B cell (primary cell): ENCODE measurements around the gene TOM1L2. TPM values are rescaled to one million over a fixed set of nuclear protein-coding genes. Genes with fewer than 3 reads are reported as not detected.
A peak's percentile ranks its signal among the peaks of the same experiment; 100 is the strongest.

Experiments used
- ATAC-seq: fragments of 200-7000 bp; cut with Tn5 transposase; one replicate; pipeline ENCODE4 v1.10.0; 2021; ENCODE audit warnings: low read depth, mild to moderate bottlenecking, moderate number of reproducible peaks, moderate library complexity
- CTCF ChIA-PET: fragments of 350-600 bp; sonication (Branson Sonifier 250); formaldehyde crosslinking; loops from one replicate; lab custom pipeline; 2021; ENCODE audit warnings: antibody characterized with exemption, inconsistent platforms; lab: Charles Lee
- POLR2A ChIA-PET: fragments of 350-600 bp; sonication (Branson Sonifier 250); formaldehyde crosslinking; loops from one replicate; lab custom pipeline; 2021; ENCODE audit warnings: antibody characterized with exemption; lab: Charles Lee
- DNase-seq: peaks from one replicate; pipeline ENCODE4 v3.0.0; 2013
- H2AFZ ChIP-seq: 2 replicates; pipeline ENCODE4 v1.6.1; 2012; ENCODE audit warnings: mild to moderate bottlenecking, low read depth, low read length; ENCODE audit not compliant: insufficient read depth, poor library complexity, severe bottlenecking
- H3K27ac ChIP-seq, 2 donors: 1 replicate in 1 of 2; 2 replicates in 1 of 2; pipeline ENCODE4 v1.5.1; 2012 to 2013; ENCODE audit warnings: low read length in 2 of 2, mild to moderate bottlenecking in 2 of 2, moderate library complexity in 1 of 2
- H3K27me3 ChIP-seq, 4 experiments: fragments of 200-600 bp in 1 of 4; sonication (generic) in 1 of 4; replicated peaks in 1 of 4; 1 replicate in 2 of 4; 2 replicates in 2 of 4; pipeline versions ENCODE4 v1.6.1 to v1.7.0; 2013 to 2016; ENCODE audit warnings: low read length in 3 of 4, mild to moderate bottlenecking in 2 of 4, mixed read lengths in 1 of 4, moderate library complexity in 1 of 4; ENCODE audit not compliant: insufficient read depth in 4 of 4, control insufficient read depth in 3 of 4; ENCODE audit errors: control extremely low read depth in 1 of 4
- H3K36me3 ChIP-seq, 2 experiments: replicated peaks in 1 of 2; 1 replicate in 1 of 2; 2 replicates in 1 of 2; pipeline versions ENCODE4 v1.6.1 to v1.7.1; 2013; ENCODE audit warnings: low read length in 1 of 2; ENCODE audit not compliant: insufficient read depth in 2 of 2, control insufficient read depth in 1 of 2; ENCODE audit errors: control extremely low read depth in 1 of 2, extremely low read depth in 1 of 2
- H3K4me1 ChIP-seq, 2 donors: fragments of 200-600 bp in 1 of 2; sonication (generic) in 1 of 2; 1 replicate in 1 of 2; 2 replicates in 1 of 2; pipeline versions ENCODE4 v1.5.1 to v1.6.1; 2013 to 2017; ENCODE audit warnings: low read length in 2 of 2; ENCODE audit not compliant: control insufficient read depth in 2 of 2, insufficient read depth in 2 of 2
- H3K4me2 ChIP-seq: replicated peaks from 2 replicates; pipeline ENCODE3; 2012; ENCODE audit warnings: mild to moderate bottlenecking, low read depth, low read length; ENCODE audit not compliant: poor library complexity, severe bottlenecking
- H3K4me3 ChIP-seq, 5 experiments: fragments of 200-600 bp in 1 of 5; sonication (generic) in 1 of 5; 1 replicate in 3 of 5; 2 replicates in 2 of 5; pipeline versions ENCODE4 v1.5.1 to v1.7.0; 2011 to 2016; ENCODE audit warnings: low read length in 4 of 5, mild to moderate bottlenecking in 4 of 5, low read depth in 2 of 5, control low read depth in 1 of 5, moderate library complexity in 1 of 5; ENCODE audit not compliant: insufficient read depth in 1 of 5; ENCODE audit errors: control extremely low read depth in 1 of 5, extremely low read depth in 1 of 5
- H3K79me2 ChIP-seq: fragments of 200-600 bp; sonication (generic); one replicate; pipeline ENCODE4 v1.6.0; 2016; ENCODE audit warnings: low read length; ENCODE audit not compliant: control insufficient read depth, insufficient read depth
- H3K9ac ChIP-seq: fragments of 200-600 bp; sonication (generic); 2 replicates; pipeline ENCODE4 v1.6.1; 2017; ENCODE audit warnings: mild to moderate bottlenecking, low read length, moderate library complexity
- H3K9me3 ChIP-seq, 3 donors: one replicate each; pipeline versions ENCODE4 v1.6.1 to v1.7.1; 2013; ENCODE audit warnings: low read length in 2 of 3; ENCODE audit not compliant: control insufficient read depth in 2 of 3, insufficient read depth in 1 of 3; ENCODE audit errors: control extremely low read depth in 1 of 3
- H4K20me1 ChIP-seq: 2 replicates; pipeline ENCODE4 v1.6.0; 2012; ENCODE audit warnings: mild to moderate bottlenecking, low read length; ENCODE audit not compliant: insufficient read depth, control insufficient read depth, poor library complexity, severe bottlenecking
- H3K27ac Mint-ChIP-seq: one replicate; pipeline ENCODE4 v1.8.0; 2021; ENCODE audit warnings: mixed read lengths
- H3K27me3 Mint-ChIP-seq: one replicate; pipeline ENCODE4 v1.8.0; 2021; ENCODE audit warnings: mixed read lengths
- H3K4me1 Mint-ChIP-seq: one replicate; pipeline ENCODE4 v1.8.0; 2021; ENCODE audit warnings: mixed read lengths
- H3K4me3 Mint-ChIP-seq: one replicate; pipeline ENCODE4 v1.8.0; 2021; ENCODE audit warnings: mixed read lengths
- H3K9me3 Mint-ChIP-seq: one replicate; pipeline ENCODE4 v1.8.0; 2022; ENCODE audit warnings: mixed read lengths; ENCODE audit not compliant: insufficient read depth
- CTCF ChIP-seq: fragments of 200-600 bp; IDR thresholded peaks from one replicate; pipeline ENCODE4 v1.8.0; 2022; ENCODE audit warnings: antibody characterized with exemption, mild to moderate bottlenecking
- EZH2 ChIP-seq: IDR thresholded peaks from 2 replicates; pipeline ENCODE4 v1.6.1; 2012; ENCODE audit warnings: borderline replicate concordance, low read depth, mild to moderate bottlenecking, moderate library complexity, low read length; ENCODE audit not compliant: insufficient read depth, poor library complexity, severe bottlenecking
- WGBS: methylation state at CpG from one replicate; pipeline ENCODE4 v1.1.5; 2013; ENCODE audit warnings: missing lambda C conversion rate; ENCODE audit not compliant: insufficient coverage; 5-methylcytosine and 5-hydroxymethylcytosine counted together
- intact Hi-C: fragments of 100-400 bp; cut with micrococcal nuclease; formaldehyde crosslinking; loops from one replicate; pipeline ENCODE4 v1.10.0; 2022
- polyA plus RNA-seq: library from polyadenylated mRNA; depleted of rRNA; stranded (reverse); fragments of >200 nt; gene quantifications from 2 replicates; pipeline ENCODE4 v1.2.3, GENCODE V29; 2012
- total RNA-seq, 2 donors: library from RNA; stranded (reverse); fragments of 120-200 nt in 1 of 2; gene quantifications; 1 replicate in 1 of 2; 2 replicates in 1 of 2; pipeline versions ENCODE4 v1.2.3 to v1.2.4, GENCODE V29; 2013 to 2022

TOM1L2 gene
- total and polyA plus RNA-seq, 2 donors (not counting 1 experiment from before 2014, with no cell fraction given): 25.1 to 29.7 TPM

DNA sequence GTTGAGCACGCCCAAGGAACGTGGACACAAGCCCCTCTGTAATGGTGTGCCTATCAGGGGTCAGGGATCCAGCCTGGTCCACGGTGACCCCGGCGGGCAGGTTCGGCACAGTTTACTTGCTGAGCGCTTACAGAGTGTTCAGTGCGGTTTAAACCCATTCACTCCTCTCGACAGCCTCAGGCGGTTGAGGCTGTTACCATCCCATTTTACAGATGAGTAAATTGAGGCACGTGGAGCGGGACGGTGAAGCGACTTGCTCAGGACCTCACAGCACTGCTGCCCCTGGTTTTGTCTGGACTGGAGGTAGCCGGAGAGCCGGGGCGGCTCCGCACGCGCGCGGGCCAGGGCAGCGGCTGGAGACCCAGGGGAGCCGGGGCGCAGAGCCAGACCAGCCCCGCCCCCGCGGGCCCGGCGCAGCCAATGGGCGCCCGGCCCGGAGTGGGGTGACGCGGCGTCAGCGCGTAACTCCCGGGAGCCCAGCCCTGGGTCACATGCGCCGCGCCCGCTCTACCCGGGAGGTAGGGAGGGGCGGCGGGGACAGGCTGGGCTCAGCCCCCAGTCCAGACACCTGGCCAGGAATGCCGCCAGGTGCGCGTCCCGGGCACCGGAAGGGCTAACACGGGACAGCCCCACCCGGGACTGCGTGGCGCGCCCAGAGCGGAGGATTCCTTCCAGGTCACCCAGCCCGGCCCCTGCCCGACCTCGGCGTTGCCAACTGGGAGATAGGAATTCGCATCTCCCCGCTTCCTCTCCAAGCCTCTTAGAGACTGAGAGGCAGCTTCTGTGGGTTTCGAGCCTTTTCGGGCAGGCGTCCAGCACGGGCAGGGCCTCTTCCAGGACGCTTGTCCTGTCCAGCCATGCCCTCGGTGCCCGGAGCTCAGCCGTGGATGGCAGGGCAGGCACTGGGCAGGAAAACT lies 132.2 kb downstream of the TOM1L2 start:
- H3K4me3 ChIP-seq: peak overlapping the region; percentile 4 to 76 (median 72)
- peak overlapping the region; percentile 76 for H3K9ac ChIP-seq
- H3K36me3 ChIP-seq: no peaks in the 10 kb centered on the region
- no peak for TF ChIP-seq EZH2
- TF ChIP-seq CTCF: no peak
- no peaks in the 10 kb centered on the region for H3K27me3 Mint-ChIP-seq
- ATAC-seq (peak; percentile 77), DNase-seq (peak; percentile 92)
- H3K27me3 ChIP-seq: no peaks in the 10 kb centered on the region
- peak overlapping the region; percentile 87 for H3K27ac Mint-ChIP-seq
- ChIA-PET CTCF (interaction anchor here (0.8 to 3.2 kb wide), 4 partner anchors 10 to 158 kb away, joined by 3 to 13 read pairs (median 4); no protein-coding TSS in a partner anchor), POLR2A (interaction anchor here (1.1 kb wide), 1 partner anchor 26 kb away, joined by 3 read pairs; no protein-coding TSS in a partner anchor)
- peaks cover 30 to 48% of the 10 kb centered on the region in 2 donors for H3K4me1 ChIP-seq
- H3K4me3 Mint-ChIP-seq: peak overlapping the region; percentile 84
- H3K9me3 Mint-ChIP-seq: no peaks in the 10 kb centered on the region
- H3K4me2 ChIP-seq: peak overlapping the region; percentile 82
- WGBS: 5% methylated on average over 70 of the region's 71 CpGs
- H3K9me3 ChIP-seq: no peaks in the 10 kb centered on the region
- intact Hi-C loops: loop anchor here (5.0 to 10.0 kb wide), 2 partner anchors 148 to 195 kb away; partner anchors contain the start of genes ATPAF2 and GID4
- peak overlapping the region; percentile 71 for H2AFZ ChIP-seq
- H4K20me1 ChIP-seq: peaks cover 14% of the 10 kb centered on the region
- H3K79me2 ChIP-seq: peaks cover 10% of the 10 kb centered on the region
- H3K27ac ChIP-seq: peak overlapping the region; percentile 92 to 97
- peaks cover 40% of the 10 kb centered on the region for H3K4me1 Mint-ChIP-seq
